C4-2B (cell line): ENCODE results near the gene IL17D.

Source experiments
- H3K27ac ChIP-seq: fragments of 450-650 bp; 2 replicates; pipeline ENCODE4 v1.5.1; 2017
- CTCF ChIP-seq: fragments of 450-650 bp; conservative IDR thresholded peaks from 2 replicates; pipeline ENCODE4 v1.5.1; 2017; ENCODE audit warnings: mild to moderate bottlenecking
- ZFX ChIP-seq: fragments of 450-650 bp; IDR thresholded peaks from 2 replicates; pipeline ENCODE4 v1.6.1; 2017

The IL17D gene

GRCh38 chr13:20706661-20707060 is 3.2 kb downstream of the IL17D start:
- TF ChIP-seq CTCF = no peak
- no peak for TF ChIP-seq ZFX
- H3K27ac ChIP-seq = no peak overlapping the region

- no peak overlapping the region for H3K27ac ChIP-seq
- no peak for TF ChIP-seq CTCF
- no peak for TF ChIP-seq ZFX
These were observed 4.7 kb downstream of the IL17D start for GRCh38 chr13:20708216-20708615.

GRCh38 chr13:20709369-20709768 is 5.9 kb downstream of the IL17D start:
- H3K27ac ChIP-seq = no peak overlapping the region
- TF ChIP-seq ZFX (no peak), CTCF (no peak)

- no peak overlapping the region for H3K27ac ChIP-seq
- TF ChIP-seq CTCF = no peak
- no peak for TF ChIP-seq ZFX
These were observed 6.3 kb downstream of the IL17D start for GRCh38 chr13:20709782-20710181.

- TF ChIP-seq ZFX (no peak), CTCF (no peak)
- H3K27ac ChIP-seq = no peak overlapping the region
These were observed 8.0 kb downstream of the IL17D start for GRCh38 chr13:20711301-20712044.

GRCh38 chr13:20713014-20713376 is 9.5 kb downstream of the IL17D start:
- TF ChIP-seq ZFX (no peak), CTCF (no peak)
- no peak overlapping the region for H3K27ac ChIP-seq

GRCh38 chr13:20713751-20714150 is 10.3 kb downstream of the IL17D start:
- no peak for TF ChIP-seq ZFX
- TF ChIP-seq CTCF = no peak

More at GRCh38 chr13:20713751-20714150, 10.3 kb downstream of the IL17D start:
- no peak overlapping the region for H3K27ac ChIP-seq
